GM12873 (cell line): Measurements from ENCODE around the gene ADCY7.
A peak's percentile ranks its signal among the peaks of the same experiment; 100 is the strongest.

ENCODE experiments used
- CTCF ChIP-seq: IDR thresholded peaks from 2 replicates; pipeline ENCODE4 v1.5.1; 2012; ENCODE audit warnings: low read depth, mild to moderate bottlenecking, moderate library complexity, low read length, control low read depth; ENCODE audit not compliant: insufficient read depth; ENCODE audit errors: missing control alignments

ADCY7 gene

DNA sequence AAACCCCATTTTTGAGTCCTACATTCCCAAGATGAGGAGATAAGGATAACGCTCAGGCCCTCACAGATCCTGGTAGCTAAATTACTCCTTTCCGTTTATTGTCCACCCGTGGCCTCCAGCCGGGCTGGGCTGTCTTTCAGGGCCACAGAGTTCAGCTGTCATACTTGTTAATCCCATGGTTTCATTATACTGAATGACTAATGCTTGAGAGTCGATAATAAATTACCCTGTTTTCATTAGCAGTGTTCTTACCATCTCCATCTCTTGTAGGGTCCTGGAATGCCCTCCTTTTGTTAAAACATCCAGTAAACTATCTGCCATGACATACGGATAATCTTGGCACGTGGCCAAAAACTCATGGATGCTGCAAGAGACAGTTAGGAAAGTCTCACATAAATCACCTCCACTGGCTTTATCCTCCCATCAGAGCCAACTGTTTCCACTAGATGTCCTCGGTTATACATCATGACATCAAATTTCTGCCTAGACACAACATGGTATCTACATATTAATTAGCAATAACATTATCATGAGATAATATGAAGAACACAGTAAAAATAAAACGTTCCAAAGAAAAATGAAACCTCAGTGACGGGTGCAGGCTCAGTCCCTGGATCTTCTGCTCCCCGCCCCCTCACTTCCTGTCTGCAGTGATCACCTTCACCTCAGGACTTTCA, 57.1 kb downstream of the ADCY7 start:
- TF ChIP-seq CTCF: peak; percentile 27

DNA sequence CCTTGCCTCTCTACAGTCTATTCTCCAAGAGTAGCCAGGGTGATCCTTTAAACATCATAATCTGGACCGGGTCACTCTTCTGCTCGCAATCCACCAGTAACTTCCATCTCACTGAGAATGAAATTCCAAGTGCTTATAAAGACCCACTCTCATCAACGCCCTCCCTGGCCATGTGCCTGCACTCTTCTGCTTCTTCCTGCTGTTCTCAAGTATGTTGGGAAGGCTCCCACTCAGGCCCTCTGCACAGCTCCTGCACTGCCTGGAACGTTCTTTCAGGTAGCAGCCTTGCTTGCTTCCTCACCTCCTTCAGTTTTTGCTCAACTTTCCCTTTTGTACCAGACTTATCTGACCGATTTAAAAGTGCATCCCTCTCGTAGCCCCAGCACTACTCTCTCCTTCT, 58.0 kb downstream of the ADCY7 start:
- no peak for TF ChIP-seq CTCF

DNA sequence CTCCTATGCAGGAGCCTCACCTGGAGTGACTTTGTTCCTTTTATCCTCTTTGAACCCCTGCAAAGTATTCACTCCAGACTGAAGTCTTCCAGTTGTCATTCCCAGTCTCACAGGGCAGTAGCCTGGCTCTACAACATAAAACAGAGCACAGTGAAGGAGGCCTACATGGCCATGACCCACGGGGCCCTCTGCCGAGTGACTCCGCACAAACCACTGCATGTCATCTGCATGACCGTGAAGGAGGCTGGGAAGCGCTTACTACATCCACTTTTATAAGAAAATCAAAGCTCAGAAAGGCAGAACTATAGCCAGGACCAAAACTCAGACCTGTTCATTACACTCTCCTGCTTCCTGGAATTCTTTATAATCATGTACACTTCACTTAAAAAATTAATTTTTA, 59.9 kb downstream of the ADCY7 start:
- TF ChIP-seq CTCF: no peak

GRCh38 chr16:50326835-50327465, 60.6 kb downstream of the ADCY7 start:
- peak; percentile 83 for TF ChIP-seq CTCF

- no peak for TF ChIP-seq CTCF
These were observed 63.3 kb downstream of the ADCY7 start for GRCh38 chr16:50329446-50330189.

DNA sequence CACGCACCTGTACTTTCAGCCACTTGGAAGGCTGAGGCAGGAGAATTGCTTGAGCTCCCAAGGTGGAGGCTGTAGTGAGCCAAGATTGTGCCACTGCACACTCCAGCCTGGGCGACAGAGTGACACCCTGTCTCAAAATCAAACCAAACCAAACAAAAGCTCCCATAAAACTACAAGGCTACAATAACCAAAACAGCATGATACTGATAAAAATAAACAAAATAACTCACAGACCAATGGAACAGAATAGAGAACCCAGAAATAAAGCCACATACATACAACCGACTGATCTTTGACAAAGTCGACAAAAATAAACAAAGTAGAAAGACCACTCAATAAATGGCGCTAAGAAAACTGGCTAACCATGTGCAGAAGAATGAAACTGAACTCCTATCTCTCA, 65.2 kb downstream of the ADCY7 start:
- no peak for TF ChIP-seq CTCF

DNA sequence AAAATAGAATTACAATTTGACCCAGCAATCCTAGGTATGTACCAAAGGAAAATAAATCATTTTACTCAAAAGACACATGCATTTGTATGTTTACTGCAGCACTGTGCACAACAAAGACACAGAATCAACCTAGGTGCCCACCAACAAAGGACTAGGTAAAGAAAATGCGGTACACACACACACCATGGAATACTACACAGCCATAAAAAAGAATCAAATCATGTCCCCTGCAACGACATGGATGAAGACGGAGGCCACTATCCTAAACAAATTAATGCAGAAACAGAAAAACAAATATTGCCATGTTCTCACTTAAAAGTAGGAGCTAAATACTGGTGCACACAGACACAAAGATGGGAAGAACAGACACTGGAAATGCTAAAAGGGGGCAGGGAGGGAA, 66.2 kb downstream of the ADCY7 start:
- no peak for TF ChIP-seq CTCF
